ENCODE data around the gene ADAMTS17. TPM values are rescaled to one million over a fixed set of nuclear protein-coding genes. Genes with fewer than 3 reads are reported as not detected.

ADAMTS17 gene
- total RNA-seq, 4 donors from 2014 or later = 6.0 to 17.6 (median 8.2) TPM

DNA sequence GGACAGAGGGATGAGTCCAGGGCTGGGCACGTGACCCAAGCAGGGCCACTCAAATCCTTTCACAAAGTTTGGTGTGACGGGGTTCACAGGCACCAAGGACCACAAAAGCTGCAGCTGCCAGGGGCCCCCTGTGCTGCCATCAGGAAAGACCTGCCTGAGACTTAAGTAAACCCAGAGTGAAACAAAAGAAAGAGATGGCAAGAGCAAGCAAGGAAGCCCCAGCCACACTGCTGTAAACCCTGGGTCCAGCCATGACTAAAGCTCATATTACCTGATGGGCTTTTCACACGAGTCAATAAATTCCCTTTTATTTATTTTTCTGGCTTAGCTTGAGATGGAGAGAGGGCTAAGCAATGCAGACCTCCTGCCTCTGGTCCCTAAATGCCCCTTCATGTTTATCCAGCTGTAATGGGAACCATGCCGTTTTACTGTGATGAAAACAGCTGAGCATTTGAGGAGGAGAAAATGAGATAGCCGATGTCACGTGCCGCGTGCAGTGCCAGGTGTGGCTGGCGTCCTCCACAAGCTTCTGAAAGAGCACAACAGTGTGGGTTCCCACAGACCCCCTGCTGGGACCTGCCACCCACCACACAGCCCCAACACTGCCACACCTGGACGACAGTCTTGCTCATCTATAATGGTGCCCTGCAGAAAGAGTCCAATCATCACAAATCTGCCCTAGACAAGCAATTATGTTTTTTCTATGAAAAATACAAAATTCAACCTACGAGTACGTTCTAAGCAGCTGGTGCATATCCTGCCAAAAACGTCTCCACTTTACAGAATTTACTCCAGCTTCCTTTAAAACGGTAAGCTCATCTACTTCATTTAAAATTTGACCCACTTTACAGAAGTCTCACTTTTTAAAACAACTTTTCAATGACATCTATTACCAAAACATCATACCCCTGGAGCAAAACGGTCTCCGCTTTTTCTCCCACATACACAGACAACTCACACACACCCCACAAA, 34.2 kb downstream of the ADAMTS17 start:
- intact Hi-C loops (cut with DNase I; ENCODE audit: low total_unique reads) (no loop called here), in situ Hi-C loops (cut with MboI; ENCODE audit: low pct_ligation_motif_present in 1 of 4, low pct_unique_long_range_greater_than_20kb in 1 of 4, low sequenced_read_pairs in 3 of 4) (no loop called here)
- Histone ChIP-seq H3K9me3 (no peaks in the 10 kb centered on the region), H3K4me3 (no peak overlapping the region), H3K36me3 (no peaks in the 10 kb centered on the region), H3K4me1 (peaks cover 0 to 10% (median 2%) of the 10 kb centered on the region in 4 donors), H3K27ac (peak overlapping the region in 2 of 4 donors; percentile 53 to 72), H3K27me3 (no peaks in the 10 kb centered on the region)
- TF ChIP-seq, protein P1, sequence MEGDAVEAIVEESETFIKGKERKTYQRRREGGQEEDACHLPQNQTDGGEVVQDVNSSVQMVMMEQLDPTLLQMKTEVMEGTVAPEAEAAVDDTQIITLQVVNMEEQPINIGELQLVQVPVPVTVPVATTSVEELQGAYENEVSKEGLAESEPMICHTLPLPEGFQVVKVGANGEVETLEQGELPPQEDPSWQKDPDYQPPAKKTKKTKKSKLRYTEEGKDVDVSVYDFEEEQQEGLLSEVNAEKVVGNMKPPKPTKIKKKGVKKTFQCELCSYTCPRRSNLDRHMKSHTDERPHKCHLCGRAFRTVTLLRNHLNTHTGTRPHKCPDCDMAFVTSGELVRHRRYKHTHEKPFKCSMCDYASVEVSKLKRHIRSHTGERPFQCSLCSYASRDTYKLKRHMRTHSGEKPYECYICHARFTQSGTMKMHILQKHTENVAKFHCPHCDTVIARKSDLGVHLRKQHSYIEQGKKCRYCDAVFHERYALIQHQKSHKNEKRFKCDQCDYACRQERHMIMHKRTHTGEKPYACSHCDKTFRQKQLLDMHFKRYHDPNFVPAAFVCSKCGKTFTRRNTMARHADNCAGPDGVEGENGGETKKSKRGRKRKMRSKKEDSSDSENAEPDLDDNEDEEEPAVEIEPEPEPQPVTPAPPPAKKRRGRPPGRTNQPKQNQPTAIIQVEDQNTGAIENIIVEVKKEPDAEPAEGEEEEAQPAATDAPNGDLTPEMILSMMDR (IDR thresholded peaks at IDR 0.05) = no peak
- TF ChIP-seq POLR2A (IDR thresholded peaks at IDR 0.05) (no peak), POLR2AphosphoS5 (IDR thresholded peaks at IDR 0.05) (no peak), EP300 (IDR thresholded peaks at IDR 0.05; ENCODE audit: low read depth) (no peak)
- no peak for DNase-seq
- 82 to 83% methylated on average over 7 to 16 of the region's 16 CpGs for WGBS, 2 donors (ENCODE audit: low coverage in 1 of 2)

- DNase-seq = no peak
- H3K9me3 ChIP-seq = no peaks in the 10 kb centered on the region
- WGBS, 2 donors (ENCODE audit: low coverage in 1 of 2) = 89% methylated on average over 8 of the region's 8 CpGs; no CpG with 5 or more reads in 1 of the 2 donors
- no peak overlapping the region for H3K4me3 ChIP-seq
- H3K27me3 ChIP-seq = no peaks in the 10 kb centered on the region
- in situ Hi-C loops (cut with MboI; ENCODE audit: low pct_ligation_motif_present in 1 of 4, low pct_unique_long_range_greater_than_20kb in 1 of 4, low sequenced_read_pairs in 3 of 4) (no loop called here), intact Hi-C loops (cut with DNase I; ENCODE audit: low total_unique reads) (no loop called here)
- H3K27ac ChIP-seq = no peak overlapping the region
- TF ChIP-seq POLR2AphosphoS5 (IDR thresholded peaks at IDR 0.05) (no peak), EP300 (IDR thresholded peaks at IDR 0.05; ENCODE audit: low read depth) (no peak), POLR2A (IDR thresholded peaks at IDR 0.05) (no peak)
- TF ChIP-seq, protein P1 (IDR thresholded peaks at IDR 0.05) = no peak
- H3K4me1 ChIP-seq = peaks cover 0 to 12% (median 5%) of the 10 kb centered on the region in 4 donors
- no peaks in the 10 kb centered on the region for H3K36me3 ChIP-seq
Measured at GRCh38 chr15:100306098-100306497, 35.7 kb downstream of the ADAMTS17 start.

- no peaks in the 10 kb centered on the region for H3K27me3 ChIP-seq
- no peak for DNase-seq
- H3K9me3 ChIP-seq = peaks cover 0 to 5% of the 10 kb centered on the region in 2 donors
- H3K36me3 ChIP-seq = no peaks in the 10 kb centered on the region
- in situ Hi-C loops (cut with MboI; ENCODE audit: low pct_ligation_motif_present in 1 of 4, low pct_unique_long_range_greater_than_20kb in 1 of 4, low sequenced_read_pairs in 3 of 4) = no loop called here
- intact Hi-C loops (cut with DNase I; ENCODE audit: low total_unique reads) = no loop called here
- TF ChIP-seq EP300 (IDR thresholded peaks at IDR 0.05; ENCODE audit: low read depth) = no peak
- TF ChIP-seq POLR2A (IDR thresholded peaks at IDR 0.05) = no peak
- no peak for TF ChIP-seq POLR2AphosphoS5 (IDR thresholded peaks at IDR 0.05)
- TF ChIP-seq, protein P1 (IDR thresholded peaks at IDR 0.05) = no peak
- H3K27ac ChIP-seq = no peak overlapping the region
- 23 to 40% methylated on average over 2 of the region's 2 CpGs for WGBS, 2 donors (ENCODE audit: low coverage in 1 of 2)
- no peak overlapping the region for H3K4me3 ChIP-seq
- peaks cover 0 to 8% (median 0%) of the 10 kb centered on the region in 4 donors for H3K4me1 ChIP-seq
Measured at GRCh38 chr15:100301910-100302431, 39.8 kb downstream of the ADAMTS17 start.

DNA sequence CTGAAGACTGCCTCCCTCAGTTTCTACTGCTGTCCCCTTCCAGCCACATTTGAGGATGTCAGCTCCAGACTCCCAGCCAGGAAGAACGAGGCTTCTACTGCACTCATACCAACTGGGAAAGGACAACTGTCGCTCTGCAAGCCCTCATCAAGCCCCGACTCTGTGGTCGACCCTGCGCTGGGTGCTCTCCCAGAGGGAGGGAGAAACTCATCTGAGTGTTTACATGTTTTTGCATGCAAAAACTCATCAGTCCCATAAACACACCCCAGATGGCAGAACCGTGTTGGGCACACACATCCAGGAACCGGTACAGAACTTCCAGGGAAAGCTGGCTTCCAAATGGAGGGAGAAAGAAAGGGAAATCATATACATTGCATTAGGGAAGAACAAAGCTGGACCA, 43.5 kb downstream of the ADAMTS17 start:
- intact Hi-C loops (cut with DNase I; ENCODE audit: low total_unique reads) = no loop called here
- H3K27ac ChIP-seq = no peak overlapping the region
- H3K27me3 ChIP-seq = no peaks in the 10 kb centered on the region
- no peak for TF ChIP-seq POLR2AphosphoS5 (IDR thresholded peaks at IDR 0.05)
- no peak for TF ChIP-seq EP300 (IDR thresholded peaks at IDR 0.05; ENCODE audit: low read depth)
- no peak for TF ChIP-seq POLR2A (IDR thresholded peaks at IDR 0.05)
- TF ChIP-seq, protein P1 (IDR thresholded peaks at IDR 0.05) = no peak
- H3K4me3 ChIP-seq = no peak overlapping the region
- no peaks in the 10 kb centered on the region for H3K36me3 ChIP-seq
- H3K4me1 ChIP-seq = peaks cover 0 to 8% (median 0%) of the 10 kb centered on the region in 4 donors
- DNase-seq = no peak
- H3K9me3 ChIP-seq = peaks cover 0 to 5% of the 10 kb centered on the region in 2 donors
- in situ Hi-C loops (cut with MboI; ENCODE audit: low pct_ligation_motif_present in 1 of 4, low pct_unique_long_range_greater_than_20kb in 1 of 4, low sequenced_read_pairs in 3 of 4) = no loop called here
- 76 to 90% methylated on average over 4 to 7 of the region's 7 CpGs for WGBS, 2 donors (ENCODE audit: low coverage in 1 of 2)
